ENCODE measurements around the gene RGS6. TPM values are rescaled to one million over a fixed set of nuclear protein-coding genes. Genes with fewer than 3 reads are reported as not detected.

Gene RGS6
- total RNA-seq, 1 donor from 2014 or later: 0.34 TPM

GRCh38 chr14:72545411-72546311 lies 613.4 kb downstream of the RGS6 start:
- Histone ChIP-seq H3K4me3 (ENCODE audit: insufficient read depth, low read depth, low read length) (no peak overlapping the region), H3K4me2 (ENCODE audit: low read length) (no peak overlapping the region), H3K9ac (ENCODE audit: low read length) (no peak overlapping the region), H4K20me1 (ENCODE audit: insufficient read depth, low read length) (no peaks in the 10 kb centered on the region), H2AFZ (ENCODE audit: low read depth, low read length) (no peak overlapping the region), H3K79me2 (ENCODE audit: insufficient read depth, low read length) (no peaks in the 10 kb centered on the region), H3K27me3 (ENCODE audit: insufficient read depth, low read length) (no peaks in the 10 kb centered on the region), H3K9me3 (ENCODE audit: insufficient read depth, low read depth, low read length) (no peaks in the 10 kb centered on the region), H3K4me1 (ENCODE audit: insufficient read depth, low read length) (peaks cover 21% of the 10 kb centered on the region), H3K27ac (ENCODE audit: low read depth, low read length) (no peak overlapping the region), H3K36me3 (ENCODE audit: insufficient read depth, low read length) (no peaks in the 10 kb centered on the region)
- TF ChIP-seq, protein P1, sequence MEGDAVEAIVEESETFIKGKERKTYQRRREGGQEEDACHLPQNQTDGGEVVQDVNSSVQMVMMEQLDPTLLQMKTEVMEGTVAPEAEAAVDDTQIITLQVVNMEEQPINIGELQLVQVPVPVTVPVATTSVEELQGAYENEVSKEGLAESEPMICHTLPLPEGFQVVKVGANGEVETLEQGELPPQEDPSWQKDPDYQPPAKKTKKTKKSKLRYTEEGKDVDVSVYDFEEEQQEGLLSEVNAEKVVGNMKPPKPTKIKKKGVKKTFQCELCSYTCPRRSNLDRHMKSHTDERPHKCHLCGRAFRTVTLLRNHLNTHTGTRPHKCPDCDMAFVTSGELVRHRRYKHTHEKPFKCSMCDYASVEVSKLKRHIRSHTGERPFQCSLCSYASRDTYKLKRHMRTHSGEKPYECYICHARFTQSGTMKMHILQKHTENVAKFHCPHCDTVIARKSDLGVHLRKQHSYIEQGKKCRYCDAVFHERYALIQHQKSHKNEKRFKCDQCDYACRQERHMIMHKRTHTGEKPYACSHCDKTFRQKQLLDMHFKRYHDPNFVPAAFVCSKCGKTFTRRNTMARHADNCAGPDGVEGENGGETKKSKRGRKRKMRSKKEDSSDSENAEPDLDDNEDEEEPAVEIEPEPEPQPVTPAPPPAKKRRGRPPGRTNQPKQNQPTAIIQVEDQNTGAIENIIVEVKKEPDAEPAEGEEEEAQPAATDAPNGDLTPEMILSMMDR (IDR thresholded peaks at IDR 0.05; ENCODE audit: insufficient read depth, low read depth, low read length): no peak
- no peak for TF ChIP-seq EZH2 (IDR thresholded peaks at IDR 0.05; ENCODE audit: insufficient read depth, low read length)
- no peak for DNase-seq (ENCODE audit: low read depth)
- no peak for FAIRE-seq
- H3K36me3 Mint-ChIP-seq (ENCODE audit: low read depth, unreplicated experiment): no peaks in the 10 kb centered on the region
- no peak overlapping the region for H3K4me3 Mint-ChIP-seq (ENCODE audit: unreplicated experiment)
- H3K4me1 Mint-ChIP-seq (ENCODE audit: low read depth, unreplicated experiment): peaks cover 26% of the 10 kb centered on the region
- H3K9me3 Mint-ChIP-seq (ENCODE audit: unreplicated experiment): peaks cover 2% of the 10 kb centered on the region
- peaks cover 5% of the 10 kb centered on the region for H3K27me3 Mint-ChIP-seq (ENCODE audit: low read depth, unreplicated experiment)
- no peak overlapping the region for H3K27ac Mint-ChIP-seq (ENCODE audit: unreplicated experiment)

GRCh38 chr14:72546344-72547016 lies 614.3 kb downstream of the RGS6 start:
- Mint-ChIP-seq H3K4me1 (ENCODE audit: low read depth, unreplicated experiment) (peaks cover 26% of the 10 kb centered on the region), H3K27me3 (ENCODE audit: low read depth, unreplicated experiment) (peaks cover 2% of the 10 kb centered on the region), H3K36me3 (ENCODE audit: low read depth, unreplicated experiment) (no peaks in the 10 kb centered on the region), H3K9me3 (ENCODE audit: unreplicated experiment) (peaks cover 2% of the 10 kb centered on the region), H3K27ac (ENCODE audit: unreplicated experiment) (no peak overlapping the region), H3K4me3 (ENCODE audit: unreplicated experiment) (no peak overlapping the region)
- no peak overlapping the region for H3K4me2 ChIP-seq (ENCODE audit: low read length)
- no peak for TF ChIP-seq EZH2 (IDR thresholded peaks at IDR 0.05; ENCODE audit: insufficient read depth, low read length)
- TF ChIP-seq, protein P1 (IDR thresholded peaks at IDR 0.05; ENCODE audit: insufficient read depth, low read depth, low read length): no peak
- H3K9me3 ChIP-seq (ENCODE audit: insufficient read depth, low read depth, low read length): no peaks in the 10 kb centered on the region
- H3K79me2 ChIP-seq (ENCODE audit: insufficient read depth, low read length): no peaks in the 10 kb centered on the region
- no peaks in the 10 kb centered on the region for H3K36me3 ChIP-seq (ENCODE audit: insufficient read depth, low read length)
- H2AFZ ChIP-seq (ENCODE audit: low read depth, low read length): no peak overlapping the region
- DNase-seq (ENCODE audit: low read depth) (no peak), FAIRE-seq (no peak)
- H3K4me3 ChIP-seq (ENCODE audit: insufficient read depth, low read depth, low read length): no peak overlapping the region
- peaks cover 21% of the 10 kb centered on the region for H3K4me1 ChIP-seq (ENCODE audit: insufficient read depth, low read length)
- H3K27me3 ChIP-seq (ENCODE audit: insufficient read depth, low read length): no peaks in the 10 kb centered on the region
- H3K27ac ChIP-seq (ENCODE audit: low read depth, low read length): no peak overlapping the region
- H4K20me1 ChIP-seq (ENCODE audit: insufficient read depth, low read length): no peaks in the 10 kb centered on the region
- no peak overlapping the region for H3K9ac ChIP-seq (ENCODE audit: low read length)

Data from astrocyte (in vitro differentiated cells and primary cell).